ENCODE data around the gene ANKRD44. TPM values are rescaled to one million over a fixed set of nuclear protein-coding genes. Genes with fewer than 3 reads are reported as not detected.

ANKRD44 gene
- total and polyA plus RNA-seq, 2 of the 8 experiments (the other 6 are each of a cell fraction or from before 2014, with no cell fraction given), result 1.2 to 1.3 TPM

DNA sequence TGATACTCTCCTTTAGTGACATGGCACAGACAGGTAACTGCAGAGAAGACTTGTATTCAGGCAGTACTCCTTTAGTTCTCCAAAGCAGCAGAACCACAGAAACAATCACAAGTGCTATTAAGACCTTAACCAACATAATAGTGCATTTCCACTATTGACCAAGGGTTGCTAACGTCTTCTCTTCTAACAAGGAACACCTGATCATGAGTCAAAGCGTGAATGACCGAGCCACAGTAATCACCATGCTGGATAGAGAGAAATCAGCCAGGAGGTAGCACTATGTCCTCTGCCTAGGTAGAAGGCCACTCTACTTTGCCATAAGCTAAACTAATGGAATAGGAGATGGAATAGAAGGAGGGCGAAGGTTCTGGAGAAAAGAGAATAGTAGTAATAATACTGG, 161.0 kb downstream of the ANKRD44 start (continued):
- TF ChIP-seq, protein P1, sequence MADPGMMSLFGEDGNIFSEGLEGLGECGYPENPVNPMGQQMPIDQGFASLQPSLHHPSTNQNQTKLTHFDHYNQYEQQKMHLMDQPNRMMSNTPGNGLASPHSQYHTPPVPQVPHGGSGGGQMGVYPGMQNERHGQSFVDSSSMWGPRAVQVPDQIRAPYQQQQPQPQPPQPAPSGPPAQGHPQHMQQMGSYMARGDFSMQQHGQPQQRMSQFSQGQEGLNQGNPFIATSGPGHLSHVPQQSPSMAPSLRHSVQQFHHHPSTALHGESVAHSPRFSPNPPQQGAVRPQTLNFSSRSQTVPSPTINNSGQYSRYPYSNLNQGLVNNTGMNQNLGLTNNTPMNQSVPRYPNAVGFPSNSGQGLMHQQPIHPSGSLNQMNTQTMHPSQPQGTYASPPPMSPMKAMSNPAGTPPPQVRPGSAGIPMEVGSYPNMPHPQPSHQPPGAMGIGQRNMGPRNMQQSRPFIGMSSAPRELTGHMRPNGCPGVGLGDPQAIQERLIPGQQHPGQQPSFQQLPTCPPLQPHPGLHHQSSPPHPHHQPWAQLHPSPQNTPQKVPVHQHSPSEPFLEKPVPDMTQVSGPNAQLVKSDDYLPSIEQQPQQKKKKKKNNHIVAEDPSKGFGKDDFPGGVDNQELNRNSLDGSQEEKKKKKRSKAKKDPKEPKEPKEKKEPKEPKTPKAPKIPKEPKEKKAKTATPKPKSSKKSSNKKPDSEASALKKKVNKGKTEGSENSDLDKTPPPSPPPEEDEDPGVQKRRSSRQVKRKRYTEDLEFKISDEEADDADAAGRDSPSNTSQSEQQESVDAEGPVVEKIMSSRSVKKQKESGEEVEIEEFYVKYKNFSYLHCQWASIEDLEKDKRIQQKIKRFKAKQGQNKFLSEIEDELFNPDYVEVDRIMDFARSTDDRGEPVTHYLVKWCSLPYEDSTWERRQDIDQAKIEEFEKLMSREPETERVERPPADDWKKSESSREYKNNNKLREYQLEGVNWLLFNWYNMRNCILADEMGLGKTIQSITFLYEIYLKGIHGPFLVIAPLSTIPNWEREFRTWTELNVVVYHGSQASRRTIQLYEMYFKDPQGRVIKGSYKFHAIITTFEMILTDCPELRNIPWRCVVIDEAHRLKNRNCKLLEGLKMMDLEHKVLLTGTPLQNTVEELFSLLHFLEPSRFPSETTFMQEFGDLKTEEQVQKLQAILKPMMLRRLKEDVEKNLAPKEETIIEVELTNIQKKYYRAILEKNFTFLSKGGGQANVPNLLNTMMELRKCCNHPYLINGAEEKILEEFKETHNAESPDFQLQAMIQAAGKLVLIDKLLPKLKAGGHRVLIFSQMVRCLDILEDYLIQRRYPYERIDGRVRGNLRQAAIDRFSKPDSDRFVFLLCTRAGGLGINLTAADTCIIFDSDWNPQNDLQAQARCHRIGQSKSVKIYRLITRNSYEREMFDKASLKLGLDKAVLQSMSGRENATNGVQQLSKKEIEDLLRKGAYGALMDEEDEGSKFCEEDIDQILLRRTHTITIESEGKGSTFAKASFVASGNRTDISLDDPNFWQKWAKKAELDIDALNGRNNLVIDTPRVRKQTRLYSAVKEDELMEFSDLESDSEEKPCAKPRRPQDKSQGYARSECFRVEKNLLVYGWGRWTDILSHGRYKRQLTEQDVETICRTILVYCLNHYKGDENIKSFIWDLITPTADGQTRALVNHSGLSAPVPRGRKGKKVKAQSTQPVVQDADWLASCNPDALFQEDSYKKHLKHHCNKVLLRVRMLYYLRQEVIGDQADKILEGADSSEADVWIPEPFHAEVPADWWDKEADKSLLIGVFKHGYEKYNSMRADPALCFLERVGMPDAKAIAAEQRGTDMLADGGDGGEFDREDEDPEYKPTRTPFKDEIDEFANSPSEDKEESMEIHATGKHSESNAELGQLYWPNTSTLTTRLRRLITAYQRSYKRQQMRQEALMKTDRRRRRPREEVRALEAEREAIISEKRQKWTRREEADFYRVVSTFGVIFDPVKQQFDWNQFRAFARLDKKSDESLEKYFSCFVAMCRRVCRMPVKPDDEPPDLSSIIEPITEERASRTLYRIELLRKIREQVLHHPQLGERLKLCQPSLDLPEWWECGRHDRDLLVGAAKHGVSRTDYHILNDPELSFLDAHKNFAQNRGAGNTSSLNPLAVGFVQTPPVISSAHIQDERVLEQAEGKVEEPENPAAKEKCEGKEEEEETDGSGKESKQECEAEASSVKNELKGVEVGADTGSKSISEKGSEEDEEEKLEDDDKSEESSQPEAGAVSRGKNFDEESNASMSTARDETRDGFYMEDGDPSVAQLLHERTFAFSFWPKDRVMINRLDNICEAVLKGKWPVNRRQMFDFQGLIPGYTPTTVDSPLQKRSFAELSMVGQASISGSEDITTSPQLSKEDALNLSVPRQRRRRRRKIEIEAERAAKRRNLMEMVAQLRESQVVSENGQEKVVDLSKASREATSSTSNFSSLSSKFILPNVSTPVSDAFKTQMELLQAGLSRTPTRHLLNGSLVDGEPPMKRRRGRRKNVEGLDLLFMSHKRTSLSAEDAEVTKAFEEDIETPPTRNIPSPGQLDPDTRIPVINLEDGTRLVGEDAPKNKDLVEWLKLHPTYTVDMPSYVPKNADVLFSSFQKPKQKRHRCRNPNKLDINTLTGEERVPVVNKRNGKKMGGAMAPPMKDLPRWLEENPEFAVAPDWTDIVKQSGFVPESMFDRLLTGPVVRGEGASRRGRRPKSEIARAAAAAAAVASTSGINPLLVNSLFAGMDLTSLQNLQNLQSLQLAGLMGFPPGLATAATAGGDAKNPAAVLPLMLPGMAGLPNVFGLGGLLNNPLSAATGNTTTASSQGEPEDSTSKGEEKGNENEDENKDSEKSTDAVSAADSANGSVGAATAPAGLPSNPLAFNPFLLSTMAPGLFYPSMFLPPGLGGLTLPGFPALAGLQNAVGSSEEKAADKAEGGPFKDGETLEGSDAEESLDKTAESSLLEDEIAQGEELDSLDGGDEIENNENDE (IDR thresholded peaks at IDR 0.05; ENCODE audit: insufficient replicate concordance, low read length), result no peak
- TF ChIP-seq, protein P2, sequence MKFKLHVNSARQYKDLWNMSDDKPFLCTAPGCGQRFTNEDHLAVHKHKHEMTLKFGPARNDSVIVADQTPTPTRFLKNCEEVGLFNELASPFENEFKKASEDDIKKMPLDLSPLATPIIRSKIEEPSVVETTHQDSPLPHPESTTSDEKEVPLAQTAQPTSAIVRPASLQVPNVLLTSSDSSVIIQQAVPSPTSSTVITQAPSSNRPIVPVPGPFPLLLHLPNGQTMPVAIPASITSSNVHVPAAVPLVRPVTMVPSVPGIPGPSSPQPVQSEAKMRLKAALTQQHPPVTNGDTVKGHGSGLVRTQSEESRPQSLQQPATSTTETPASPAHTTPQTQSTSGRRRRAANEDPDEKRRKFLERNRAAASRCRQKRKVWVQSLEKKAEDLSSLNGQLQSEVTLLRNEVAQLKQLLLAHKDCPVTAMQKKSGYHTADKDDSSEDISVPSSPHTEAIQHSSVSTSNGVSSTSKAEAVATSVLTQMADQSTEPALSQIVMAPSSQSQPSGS (IDR thresholded peaks at IDR 0.05; ENCODE audit: low read length), result no peak
- TF ChIP-seq ZNF274 (IDR thresholded peaks at IDR 0.05; ENCODE audit: borderline replicate concordance, extremely low read depth, low read length), result no peak
- TF ChIP-seq EP300 (IDR thresholded peaks at IDR 0.05; ENCODE audit: borderline replicate concordance in 1 of 2, low read depth in 2 of 2, low read length in 2 of 2), result no peak
- no peak for TF ChIP-seq KDM4A (IDR thresholded peaks at IDR 0.05; ENCODE audit: low read depth, low read length, severe bottlenecking)
- no peak for TF ChIP-seq POLR2AphosphoS5 (IDR thresholded peaks at IDR 0.05; ENCODE audit: low read depth, low read length)
- TF ChIP-seq CBX5 (IDR thresholded peaks at IDR 0.05; ENCODE audit: low read depth, low read length), result no peak
- TF ChIP-seq TAF1 (IDR thresholded peaks at IDR 0.05; ENCODE audit: low read depth, low read length), result no peak
- TF ChIP-seq ASH2L (IDR thresholded peaks at IDR 0.05; ENCODE audit: low read length), result no peak
- no peak for TF ChIP-seq SRF (IDR thresholded peaks at IDR 0.05; ENCODE audit: low read depth, low read length)

Data from H1 (cell line).